K562 (cell line): Measurements from ENCODE around the gene SPEM2. TPM values are rescaled to one million over a fixed set of nuclear protein-coding genes. Genes with fewer than 3 reads are reported as not detected.

Experiments
- ATAC-seq: fragments of 200-7000 bp; cut with Tn5 transposase; 3 replicates; pipeline ENCODE4 v1.9.1; 2020; ENCODE audit warnings: moderate library complexity
- Bru-seq: library from RNA; stranded (reverse); fragments of 400-500 nt; gene quantifications from one replicate; lab custom pipeline; 2021; lab: Mats Ljungman, UMichigan
- BruChase-seq, 2 experiments: library from RNA; stranded (reverse); fragments of 400-500 nt; gene quantifications; one replicate each; lab custom pipeline; 2021; lab: Mats Ljungman, UMichigan
- BruUV-seq: library from RNA; stranded (reverse); fragments of 400-500 nt; replicated peaks from 2 replicates; lab custom pipeline; 2021; lab: Mats Ljungman, UMichigan
- CTCF ChIA-PET: fragments of 300-600 bp; formaldehyde crosslinking; extraction: SDS; loops from one replicate; lab custom pipeline; 2021; ENCODE audit warnings: low intra/inter-chr PET ratio; lab: Yijun Ruan, JAX
- POLR2A ChIA-PET: fragments of 300-600, 350-650 bp; sonication (Branson Sonifier 250); formaldehyde crosslinking; extraction: SDS; loops from one replicate; lab custom pipeline; 2021; ENCODE audit warnings: antibody characterized with exemption, inconsistent platforms; lab: Yijun Ruan, JAX
- DNase-seq, 4 experiments: peaks; one replicate each; pipeline versions ENCODE4 v3.0.0 to v3.0.0-alpha.2; 2011 to 2018; ENCODE audit warnings: low spot score in 3 of 4, mixed read lengths in 3 of 4; ENCODE audit errors: extremely low read depth in 1 of 4
- FAIRE-seq: peaks from 2 replicates; lab custom pipeline; 2011; peaks lifted over from hg19 to GRCh38; lab: Jason Lieb, UNC
- H2AFZ ChIP-seq: 2 replicates; pipeline ENCODE4 v1.6.0; 2011; ENCODE audit warnings: low read depth, low read length, control low read depth, inconsistent platforms
- H3K27ac ChIP-seq: fragments of 200-600 bp; 3 replicates; pipeline ENCODE4 v1.8.0; 2011; ENCODE audit warnings: low read depth, mild to moderate bottlenecking, control low read depth, inconsistent platforms, low read length, moderate library complexity, mixed read lengths; ENCODE audit errors: extremely low read depth
- H3K27me3 ChIP-seq, 2 experiments: fragments of 300-600 bp in 1 of 2; 2 replicates in 1 of 2; 3 replicates in 1 of 2; pipeline versions ENCODE4 v1.6.0 to v1.8.0; 2011; ENCODE audit warnings: inconsistent platforms in 2 of 2, low read length in 2 of 2, mild to moderate bottlenecking in 1 of 2, mixed read lengths in 1 of 2, moderate library complexity in 1 of 2; ENCODE audit not compliant: control insufficient read depth in 2 of 2, insufficient read depth in 2 of 2
- H3K36me3 ChIP-seq: fragments of 300-600 bp; 3 replicates; pipeline ENCODE4 v1.8.0; 2011; ENCODE audit warnings: mild to moderate bottlenecking, low read length, inconsistent platforms; ENCODE audit not compliant: control insufficient read depth, insufficient read depth
- H3K4me1 ChIP-seq, 2 experiments: fragments of 200-600 bp in 1 of 2; replicated peaks in 1 of 2; 2 replicates in 1 of 2; 3 replicates in 1 of 2; pipeline versions ENCODE4 v1.5.1 to v1.8.0; 2011; ENCODE audit warnings: inconsistent platforms in 2 of 2, low read length in 2 of 2, mild to moderate bottlenecking in 1 of 2, mixed read lengths in 1 of 2, moderate library complexity in 1 of 2; ENCODE audit not compliant: control insufficient read depth in 2 of 2, insufficient read depth in 2 of 2
- H3K4me2 ChIP-seq: 2 replicates; pipeline ENCODE4 v1.6.1; 2011; ENCODE audit warnings: low read length, control low read depth, inconsistent platforms, mixed read lengths; ENCODE audit not compliant: insufficient read depth
- H3K4me3 ChIP-seq: fragments of 200-600 bp; sonication (generic), shearing (Covaris generic); 2 replicates; pipeline ENCODE4 v1.5.1; 2016; ENCODE audit warnings: control low read depth, inconsistent platforms
- H3K79me2 ChIP-seq: fragments of 200-600 bp; 3 replicates; pipeline ENCODE4 v1.8.0; 2011; ENCODE audit warnings: low read length, inconsistent platforms; ENCODE audit not compliant: control insufficient read depth, insufficient read depth
- H3K9ac ChIP-seq, 2 experiments: 2 replicates each; pipeline versions ENCODE4 v1.6.0 to v1.6.1; 2011; ENCODE audit warnings: low read depth in 2 of 2, low read length in 2 of 2, control low read depth in 1 of 2, inconsistent platforms in 1 of 2, mild to moderate bottlenecking in 1 of 2, mixed read lengths in 1 of 2; ENCODE audit not compliant: insufficient read depth in 1 of 2
- H3K9me1 ChIP-seq: one replicate; pipeline ENCODE4 v1.6.0; 2011; ENCODE audit warnings: inconsistent platforms, mild to moderate bottlenecking, low read length, moderate library complexity; ENCODE audit not compliant: control insufficient read depth, insufficient read depth
- H3K9me3 ChIP-seq: replicated peaks from 2 replicates; pipeline ENCODE4 v1.5.1; 2011; ENCODE audit warnings: low read depth, low read length, inconsistent platforms; ENCODE audit not compliant: control insufficient read depth, insufficient read depth
- H4K20me1 ChIP-seq: replicated peaks from 2 replicates; pipeline ENCODE4 v1.6.1; 2011; ENCODE audit warnings: low read length, inconsistent platforms, mixed read lengths; ENCODE audit not compliant: control insufficient read depth, insufficient read depth
- ARID3B ChIP-seq: fragments of 250-450 bp; sonication (Bioruptor Pico); IDR thresholded peaks from 2 replicates; pipeline ENCODE4 v1.4.0; 2020; ENCODE audit warnings: borderline replicate concordance
- CGGBP1 ChIP-seq: fragments of 250-450 bp; sonication (Bioruptor Pico); IDR thresholded peaks from 2 replicates; pipeline ENCODE4 v1.9.0; 2021; ENCODE audit warnings: mild to moderate bottlenecking
- CHD1 ChIP-seq: fragments of 200-600 bp; sonication (generic); IDR thresholded peaks from one replicate; pipeline ENCODE4 v1.6.1; 2012; ENCODE audit warnings: mild to moderate bottlenecking, moderate library complexity, low read length, inconsistent platforms
- EP400 ChIP-seq: fragments of 450-650 bp; IDR thresholded peaks from 2 replicates; pipeline ENCODE4 v1.6.1; 2017; ENCODE audit warnings: antibody characterized with exemption, mild to moderate bottlenecking, moderate library complexity
- FOXP1 ChIP-seq: sonication (generic); formaldehyde crosslinking; IDR thresholded peaks from 2 replicates; pipeline ENCODE4 v1.8.0; 2022; ENCODE audit warnings: mild to moderate bottlenecking, missing genetic modification reagents
- ID3 ChIP-seq, 2 experiments: fragments of 250-450 bp in 1 of 2; fragments of 450-650 bp in 1 of 2; sonication (Bioruptor Pico) in 1 of 2; IDR thresholded peaks; 2 replicates each; pipeline versions ENCODE4 v1.6.1 to v1.8.0; 2016 to 2021; ENCODE audit warnings: mild to moderate bottlenecking in 2 of 2, moderate library complexity in 2 of 2, missing compliant biosample characterization in 1 of 2, missing genetic modification characterization in 1 of 2
- KAT7 ChIP-seq: sonication (generic); formaldehyde crosslinking; IDR thresholded peaks from 2 replicates; pipeline ENCODE4 v1.8.0; 2022; ENCODE audit warnings: missing genetic modification reagents, mild to moderate bottlenecking, borderline replicate concordance
- KDM2B ChIP-seq: fragments of 250-450 bp; sonication (Bioruptor Pico); IDR thresholded peaks from 2 replicates; pipeline ENCODE4 v1.8.0; 2021; ENCODE audit warnings: mild to moderate bottlenecking, moderate library complexity
- NRF1 ChIP-seq, 2 experiments: fragments of 450-650 bp; IDR thresholded peaks in 1 of 2; conservative IDR thresholded peaks in 1 of 2; 2 replicates each; pipeline ENCODE4 v1.6.1; 2014; ENCODE audit warnings: mild to moderate bottlenecking in 2 of 2
- SMAD3 ChIP-seq: fragments of 450-650 bp; formaldehyde crosslinking; conservative IDR thresholded peaks from 2 replicates; pipeline ENCODE4 v1.4.0; 2020; ENCODE audit warnings: mild to moderate bottlenecking
- TEAD2 ChIP-seq: fragments of 450-650 bp; IDR thresholded peaks from 2 replicates; pipeline ENCODE4 v1.6.1; 2016; ENCODE audit warnings: missing genetic modification characterization, control low read depth, missing compliant biosample characterization
- ZNF174 ChIP-seq: fragments of 250-450 bp; sonication (Bioruptor Pico); IDR thresholded peaks from 2 replicates; pipeline ENCODE4 v1.4.0; 2020; ENCODE audit warnings: mild to moderate bottlenecking
- WGBS: fragments of 100-300 bp; shearing (Covaris generic); methylation state at CpG from one replicate; pipeline ENCODE4 v1.1.6; 2016; ENCODE audit warnings: low coverage, mixed read lengths; ENCODE audit not compliant: insufficient coverage; ENCODE audit errors: missing lambda C conversion rate; 5-methylcytosine and 5-hydroxymethylcytosine counted together
- in situ Hi-C: fragments of 300-500 bp; cut with MboI; formaldehyde crosslinking; loops from 4 replicates; pipeline ENCODE4 v1.15.0; 2018; ENCODE audit warnings: inconsistent platforms, mixed read lengths
- intact Hi-C: fragments of 100-400 bp; cut with micrococcal nuclease; formaldehyde crosslinking; loops from 2 replicates; pipeline ENCODE4 v1.14.2; 2022
- long read RNA-seq, 3 experiments: library from polyadenylated mRNA in 2 of 3; library from RNA in 1 of 3; unstranded in 2 of 3; stranded (forward) in 1 of 3; transcript quantifications; one replicate each; pipeline ENCODE4 v2.0.0, GENCODE V29; 2019 to 2022
- polyA minus RNA-seq, 3 experiments: library from RNA; depleted of rRNA, polyadenylated mRNA; stranded (reverse); fragments of >200 nt; gene quantifications; 2 replicates each; pipeline ENCODE4 v1.2.3, GENCODE V29; 2011
- polyA plus RNA-seq, 8 experiments: library from polyadenylated mRNA; depleted of rRNA in 4 of 8; stranded (reverse) in 5 of 8; unstranded in 3 of 8; fragments of >200 nt; fragmentation: Nextera tagmentation in 2 of 8; fragmentation: Illumina TruSeq in 1 of 8; extraction: Ambion mirVana in 2 of 8; extraction: Trizol in 1 of 8; gene quantifications; 2 replicates each; pipeline versions ENCODE4 v1.2.1 to v1.2.3, GENCODE V29; 2011 to 2014; ENCODE audit warnings: inconsistent platforms in 1 of 8, missing spikeins in 1 of 8
- total RNA-seq, 7 experiments: library from RNA; depleted of rRNA in 6 of 7; stranded (reverse); fragments of >200 nt in 6 of 7; fragmentation: Illumina TruSeq in 2 of 7; extraction: Trizol in 2 of 7; gene quantifications; 2 replicates each; pipeline versions ENCODE4 v1.2.1 to v1.2.3, GENCODE V29; 2011 to 2021; ENCODE audit warnings: low replicate concordance in 1 of 7
- TF ChIP-seq, protein P1 (sequence below): IDR thresholded peaks from 2 replicates; pipeline ENCODE4 v1.6.1; 2011; ENCODE audit not compliant: insufficient read length; ENCODE audit errors: extremely low read depth
- TF ChIP-seq, protein P2 (sequence below): fragments of 450-650 bp; IDR thresholded peaks from 2 replicates; pipeline ENCODE4 v1.6.1; 2017; ENCODE audit warnings: antibody characterized with exemption

The SPEM2 gene
- not detected in 2 replicates for total RNA-seq (2011; cell fraction: chromatin; rRNA removed; ENCODE audit: low replicate concordance)
- not detected in 2 replicates for total RNA-seq (2011; cell fraction: nucleolus; rRNA removed)
- not detected in 2 replicates for total RNA-seq (2011; cell fraction: nucleoplasm; rRNA removed)
- total RNA-seq (2014; rRNA removed) (not detected in 2 replicates), total RNA-seq (2014; rRNA removed; fragmentation: Illumina TruSeq; extraction: Trizol) (not detected in 2 replicates), total RNA-seq (2015; rRNA removed; fragmentation: Illumina TruSeq; extraction: Trizol) (not detected in 2 replicates), total RNA-seq (2021) (not detected in 2 replicates), polyA plus RNA-seq (2011; rRNA removed) (not detected in 2 replicates), polyA plus RNA-seq (2014; fragmentation: Illumina TruSeq; extraction: Trizol) (not detected in 2 replicates), polyA plus RNA-seq (2014; fragmentation: Nextera tagmentation; extraction: Ambion mirVana) (not detected), polyA plus RNA-seq (2014; rRNA removed) (not detected in 2 replicates), polyA minus RNA-seq (2011; rRNA and poly(A)+ RNA removed) (not detected in 2 replicates), Bru-seq, nascent RNA (not detected), BruChase-seq, experiment 1, labeled RNA remaining after a 2-hour chase (not detected), BruChase-seq, experiment 2, labeled RNA remaining after a 6-hour chase (percentile 18 among the genes with signal in this experiment)
- 0.07 TPM in 1 of 2 replicates, not detected in the other for polyA plus RNA-seq (2011; cell fraction: cytosol; rRNA removed)
- not detected in 2 replicates for polyA plus RNA-seq (2011; cell fraction: nucleus; rRNA removed)
- not detected in 2 replicates for polyA plus RNA-seq (2012)
- polyA minus RNA-seq (2011; cell fraction: cytosol; rRNA and poly(A)+ RNA removed), result not detected in 2 replicates
- polyA minus RNA-seq (2011; cell fraction: nucleus; rRNA and poly(A)+ RNA removed), result not detected in 2 replicates
- long read RNA-seq, experiment 1, result 0 reads
- long read RNA-seq, experiment 2, result 0 reads
- long read RNA-seq, experiment 3, result 0 reads

DNA sequence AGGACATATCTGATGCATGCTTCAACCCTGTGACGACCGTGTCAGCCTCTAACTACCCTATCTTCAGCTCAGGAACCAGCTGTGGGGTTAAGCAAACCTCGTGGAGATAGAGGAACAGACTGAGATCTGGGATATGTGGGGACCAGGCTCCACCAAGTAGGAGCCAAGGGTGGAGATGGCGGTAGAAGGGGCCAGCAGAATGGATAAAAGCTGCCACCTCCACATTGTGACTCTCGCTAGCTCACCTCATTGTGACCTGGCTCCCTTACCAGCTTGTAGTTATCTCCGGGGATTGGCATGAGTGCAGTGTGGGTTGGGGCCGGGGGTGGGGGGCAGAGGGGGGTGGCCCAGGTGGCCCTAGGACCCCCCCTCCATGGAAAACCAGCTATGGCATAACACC lies at the start of gene SPEM2:
TSS of gene SPEM2 (plus strand) at position 301 of the 400 bp plus-strand sequence. CDS start at position 374, 73 bp downstream.
- Histone ChIP-seq H3K4me3 (no peak within 1 kb of the TSS), H3K4me2 (no peak within 1 kb of the TSS), H3K9ac (peak within 1 kb of the TSS in 1 of 2 experiments; percentile 17; a peak in 1 of 4 replicates), H4K20me1 (no peaks in the 10 kb centered on the region), H2AFZ (no peak within 1 kb of the TSS), H3K27ac (no peak within 1 kb of the TSS), H3K36me3 (no peaks in the 10 kb centered on the region), H3K4me1 (peaks cover 0 to 14% of the 10 kb centered on the region in 2 experiments; a peak in 2 of 5 replicates), H3K9me1 (no peaks in the 10 kb centered on the region), H3K9me3 (no peaks in the 10 kb centered on the region), H3K79me2 (no peaks in the 10 kb centered on the region), H3K27me3 (no peaks in the 10 kb centered on the region)
- ChIA-PET POLR2A (interaction anchor here (0.6 to 1.8 kb wide), 2 partner anchors 10 to 51 kb away, joined by 3 to 8 read pairs; partner anchors contain the start of gene TMEM102), CTCF (no interaction called here)
- ATAC-seq, result no peak
- FAIRE-seq, result no peak
- intact Hi-C loops (no loop called here), in situ Hi-C loops (no loop called here)
- 13% methylated on average over 5 of the region's 7 CpGs for WGBS
- DNase-seq, result no peak
- no TSS peak for BruUV-seq
- TF ChIP-seq, protein P1, sequence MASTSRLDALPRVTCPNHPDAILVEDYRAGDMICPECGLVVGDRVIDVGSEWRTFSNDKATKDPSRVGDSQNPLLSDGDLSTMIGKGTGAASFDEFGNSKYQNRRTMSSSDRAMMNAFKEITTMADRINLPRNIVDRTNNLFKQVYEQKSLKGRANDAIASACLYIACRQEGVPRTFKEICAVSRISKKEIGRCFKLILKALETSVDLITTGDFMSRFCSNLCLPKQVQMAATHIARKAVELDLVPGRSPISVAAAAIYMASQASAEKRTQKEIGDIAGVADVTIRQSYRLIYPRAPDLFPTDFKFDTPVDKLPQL, result no peak
- no peak for TF ChIP-seq SMAD3
- TF ChIP-seq KDM2B, result no peak
- TF ChIP-seq ID3 (CRISPR knock-in tag; IDR thresholded peaks at IDR 0.05), result no peak
- TF ChIP-seq ID3 (tag; IDR thresholded peaks at IDR 0.05), result no peak
- TF ChIP-seq, protein P2, sequence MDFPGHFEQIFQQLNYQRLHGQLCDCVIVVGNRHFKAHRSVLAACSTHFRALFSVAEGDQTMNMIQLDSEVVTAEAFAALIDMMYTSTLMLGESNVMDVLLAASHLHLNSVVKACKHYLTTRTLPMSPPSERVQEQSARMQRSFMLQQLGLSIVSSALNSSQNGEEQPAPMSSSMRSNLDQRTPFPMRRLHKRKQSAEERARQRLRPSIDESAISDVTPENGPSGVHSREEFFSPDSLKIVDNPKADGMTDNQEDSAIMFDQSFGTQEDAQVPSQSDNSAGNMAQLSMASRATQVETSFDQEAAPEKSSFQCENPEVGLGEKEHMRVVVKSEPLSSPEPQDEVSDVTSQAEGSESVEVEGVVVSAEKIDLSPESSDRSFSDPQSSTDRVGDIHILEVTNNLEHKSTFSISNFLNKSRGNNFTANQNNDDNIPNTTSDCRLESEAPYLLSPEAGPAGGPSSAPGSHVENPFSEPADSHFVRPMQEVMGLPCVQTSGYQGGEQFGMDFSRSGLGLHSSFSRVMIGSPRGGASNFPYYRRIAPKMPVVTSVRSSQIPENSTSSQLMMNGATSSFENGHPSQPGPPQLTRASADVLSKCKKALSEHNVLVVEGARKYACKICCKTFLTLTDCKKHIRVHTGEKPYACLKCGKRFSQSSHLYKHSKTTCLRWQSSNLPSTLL, result no peak
- TF ChIP-seq KAT7 (CRISPR knock-in tag), result no peak
- TF ChIP-seq NRF1 (conservative IDR thresholded peaks at IDR 0.05 in 1 of 2, IDR thresholded peaks at IDR 0.05 in 1 of 2), result no peak
- TF ChIP-seq CHD1, result no peak
- TF ChIP-seq ARID3B (CRISPR knock-in tag), result no peak
- no peak for TF ChIP-seq TEAD2 (tag)
- no peak for TF ChIP-seq ZNF174 (CRISPR knock-in tag)
- no peak for TF ChIP-seq CGGBP1 (CRISPR knock-in tag)
- no peak for TF ChIP-seq FOXP1
- TF ChIP-seq EP400, result no peak
